HCT116 (cell line): Measurements from ENCODE around the gene AKAP1. TPM values are rescaled to one million over a fixed set of nuclear protein-coding genes. Genes with fewer than 3 reads are reported as not detected.
A peak's percentile ranks its signal among the peaks of the same experiment; 100 is the strongest.

Experiments used
- ATAC-seq: fragments of 200-7000 bp; cut with Tn5 transposase; 2 replicates; pipeline ENCODE4 v1.9.1; 2020; ENCODE audit warnings: mild to moderate bottlenecking, moderate library complexity
- BruUV-seq: library from RNA; stranded (reverse); fragments of 400-500 nt; replicated peaks from 2 replicates; lab custom pipeline; 2021; lab: Mats Ljungman, UMichigan
- CTCF ChIA-PET: fragments of 300-600 bp; sonication (Branson Sonifier 250); formaldehyde crosslinking; loops from one replicate; lab custom pipeline; 2021; ENCODE audit warnings: antibody characterized with exemption; lab: Charles Lee
- POLR2A ChIA-PET: fragments of 300-600, 350-600 bp; sonication (Branson Sonifier 250); formaldehyde crosslinking; loops from one replicate; lab custom pipeline; 2021; ENCODE audit warnings: antibody characterized with exemption; lab: Charles Lee
- RAD21 ChIA-PET, 2 experiments: fragments of 300-600 bp; sonication (Branson Sonifier 250); formaldehyde crosslinking; loops; one replicate each; lab custom pipeline; 2023; ENCODE audit warnings: low total read pairs in 2 of 2; ENCODE audit not compliant: uncharacterized antibody in 2 of 2, unreplicated experiment in 2 of 2, low non-redundant PET in 1 of 2; lab: Charles Lee
- DNase-seq: peaks from one replicate; pipeline ENCODE4 v3.0.0-alpha.2; 2010; ENCODE audit warnings: low read depth, low spot score
- H2AFZ ChIP-seq: fragments of 200-600 bp; shearing (Covaris generic), sonication (generic); 2 replicates; pipeline ENCODE4 v1.6.1; 2017; ENCODE audit warnings: low read depth, mixed run types, mixed read lengths, antibody characterized with exemption, low read length; ENCODE audit not compliant: poor library complexity, severe bottlenecking
- H3K27ac ChIP-seq: 2 replicates; pipeline ENCODE4 v1.5.1; 2012; ENCODE audit warnings: low read depth, low read length
- H3K27me3 ChIP-seq: fragments of 200-600 bp; sonication (generic); 2 replicates; pipeline ENCODE4 v1.6.1; 2016; ENCODE audit warnings: mixed run types, low read length, mixed read lengths; ENCODE audit not compliant: insufficient read depth
- H3K36me3 ChIP-seq, 2 experiments: fragments of 200-500 bp in 1 of 2; fragments of 200-600 bp in 1 of 2; sonication (Bioruptor generic) in 1 of 2; sonication (generic) in 1 of 2; 2 replicates each; pipeline versions ENCODE4 v1.5.1 to v1.6.1; 2014 to 2016; ENCODE audit warnings: low read length in 2 of 2, inconsistent platforms in 1 of 2, mixed read lengths in 1 of 2, mixed run types in 1 of 2; ENCODE audit not compliant: insufficient read depth in 2 of 2, control insufficient read depth in 1 of 2
- H3K4me1 ChIP-seq, 2 experiments: fragments of 200-600 bp in 1 of 2; sonication (generic) in 1 of 2; 2 replicates each; pipeline versions ENCODE4 v1.5.1 to v1.6.1; 2012 to 2017; ENCODE audit warnings: low read length in 2 of 2, inconsistent platforms in 1 of 2, mild to moderate bottlenecking in 1 of 2, mixed read lengths in 1 of 2, mixed run types in 1 of 2, moderate library complexity in 1 of 2; ENCODE audit not compliant: insufficient read depth in 2 of 2, control insufficient read depth in 1 of 2
- H3K4me2 ChIP-seq: fragments of 200-600 bp; sonication (generic); 2 replicates; pipeline ENCODE4 v1.6.1; 2017; ENCODE audit warnings: mixed run types, low read length, mixed read lengths
- H3K4me3 ChIP-seq, 2 experiments: fragments of 200-600 bp in 1 of 2; sonication (generic) in 1 of 2; replicated peaks in 1 of 2; 2 replicates each; pipeline ENCODE4 v1.5.1; 2011 to 2016; ENCODE audit warnings: low read length in 2 of 2, control low read depth in 1 of 2, low read depth in 1 of 2, mild to moderate bottlenecking in 1 of 2, mixed read lengths in 1 of 2, mixed run types in 1 of 2
- H3K79me2 ChIP-seq: fragments of 200-600 bp; sonication (generic); 2 replicates; pipeline ENCODE4 v1.6.1; 2017; ENCODE audit warnings: mild to moderate bottlenecking, mixed run types, low read length, moderate library complexity, mixed read lengths; ENCODE audit not compliant: insufficient read depth
- H3K9ac ChIP-seq: fragments of 200-600 bp; sonication (generic); 2 replicates; pipeline ENCODE4 v1.6.1; 2016; ENCODE audit warnings: low read length, mixed read lengths
- H3K9me2 ChIP-seq: fragments of 200-600 bp; sonication (generic), shearing (Covaris generic); 2 replicates; pipeline ENCODE4 v1.6.1; 2017; ENCODE audit warnings: mixed run types, mild to moderate bottlenecking, moderate library complexity; ENCODE audit not compliant: insufficient read depth
- H3K9me3 ChIP-seq, 2 experiments: fragments of 200-500 bp in 1 of 2; fragments of 200-600 bp in 1 of 2; sonication (Bioruptor generic) in 1 of 2; sonication (generic) in 1 of 2; 2 replicates each; pipeline ENCODE4 v1.6.1; 2014 to 2017; ENCODE audit warnings: low read length in 2 of 2, mixed read lengths in 2 of 2, inconsistent platforms in 1 of 2, low read depth in 1 of 2, mild to moderate bottlenecking in 1 of 2, mixed run types in 1 of 2, moderate library complexity in 1 of 2; ENCODE audit not compliant: control insufficient read depth in 1 of 2, insufficient read depth in 1 of 2
- H4K20me1 ChIP-seq: fragments of 200-600 bp; sonication (generic), shearing (Covaris generic); 2 replicates; pipeline ENCODE4 v1.6.1; 2017; ENCODE audit warnings: mixed run types, mild to moderate bottlenecking, moderate library complexity; ENCODE audit not compliant: insufficient read depth
- CBX3 ChIP-seq: IDR thresholded peaks from 2 replicates; pipeline ENCODE4 v1.6.1; 2012; ENCODE audit warnings: low read depth
- CTCF ChIP-seq, 3 experiments: fragments of 200-600 bp in 1 of 3; sonication (generic) in 1 of 3; IDR thresholded peaks in 2 of 3; conservative IDR thresholded peaks in 1 of 3; 2 replicates each; pipeline ENCODE4 v1.5.1; 2012 to 2017; ENCODE audit warnings: low read depth in 2 of 3, low read length in 2 of 3, antibody characterized with exemption in 1 of 3, borderline replicate concordance in 1 of 3, control low read depth in 1 of 3, mild to moderate bottlenecking in 1 of 3, mixed read lengths in 1 of 3, mixed run types in 1 of 3, moderate library complexity in 1 of 3; ENCODE audit not compliant: insufficient read depth in 1 of 3
- EGR1 ChIP-seq: IDR thresholded peaks from 2 replicates; pipeline ENCODE4 v1.6.1; 2012; ENCODE audit warnings: low read depth
- ELF1 ChIP-seq: IDR thresholded peaks from 2 replicates; pipeline ENCODE4 v1.6.1; 2012; ENCODE audit warnings: low read depth, borderline replicate concordance
- EZH2 ChIP-seq: fragments of 200-600 bp; sonication (generic); IDR thresholded peaks from 2 replicates; pipeline ENCODE4 v1.6.1; 2017; ENCODE audit warnings: antibody characterized with exemption, mixed run types
- EZH2phosphoT487 ChIP-seq: fragments of 200-600 bp; IDR thresholded peaks from 2 replicates; pipeline ENCODE4 v1.6.1; 2018; ENCODE audit warnings: antibody characterized with exemption, borderline replicate concordance
- SIN3A ChIP-seq: IDR thresholded peaks from 2 replicates; pipeline ENCODE4 v1.6.1; 2012; ENCODE audit warnings: low read depth
- SP1 ChIP-seq: IDR thresholded peaks from 2 replicates; pipeline ENCODE4 v1.6.1; 2012; ENCODE audit warnings: low read depth
- TCF7L2 ChIP-seq: IDR thresholded peaks from 2 replicates; pipeline ENCODE4 v1.7.0; 2011; ENCODE audit warnings: borderline replicate concordance, inconsistent platforms; ENCODE audit not compliant: insufficient read depth, insufficient read length; ENCODE audit errors: extremely low read depth
- YY1 ChIP-seq: IDR thresholded peaks from 2 replicates; pipeline ENCODE4 v1.6.1; 2011; ENCODE audit warnings: low read length, low read depth, moderate library complexity, mild to moderate bottlenecking; ENCODE audit not compliant: insufficient replicate concordance; ENCODE audit errors: extremely low read depth
- intact Hi-C: fragments of 100-400 bp; cut with micrococcal nuclease; formaldehyde crosslinking; loops from 2 replicates; pipeline ENCODE4 v1.10.0; 2022
- total RNA-seq: library from RNA; stranded (reverse); gene quantifications from one replicate; pipeline ENCODE4 v1.2.1, GENCODE V29; 2021; ENCODE audit not compliant: unreplicated experiment

AKAP1 gene
- total RNA-seq, 1 experiment from 2014 or later, result 51.6 TPM

- CTCF ChIA-PET, result no interaction called here
- BruUV-seq, result no TSS peak
These were observed 22.2 kb upstream of the AKAP1 start for GRCh38 chr17:57062865-57063264.

More at GRCh38 chr17:57062865-57063264, 22.2 kb upstream of the AKAP1 start:
- no peaks in the 10 kb centered on the region for H3K27me3 ChIP-seq
- H3K4me3 ChIP-seq, result no peak overlapping the region
- no peak for TF ChIP-seq CBX3
- TF ChIP-seq SIN3A, result no peak
- TF ChIP-seq EZH2, result no peak
- TF ChIP-seq EGR1, result no peak
- no peak for TF ChIP-seq SP1
- TF ChIP-seq TCF7L2, result no peak
- no peak for TF ChIP-seq ELF1
- TF ChIP-seq EZH2phosphoT487, result no peak
- no peak for TF ChIP-seq CTCF (IDR thresholded peaks at IDR 0.05 in 2 of 3, conservative IDR thresholded peaks at IDR 0.05 in 1 of 3; ENCODE audit: borderline replicate concordance in 1 of 3, insufficient read depth in 1 of 3, low read depth in 2 of 3, low read length in 2 of 3)
- TF ChIP-seq YY1, result no peak
- ATAC-seq, result no peak
- no peaks in the 10 kb centered on the region for H3K9me2 ChIP-seq
- DNase-seq, result no peak
- peak overlapping the region; percentile 13 for H2AFZ ChIP-seq
- H3K9ac ChIP-seq, result no peak overlapping the region
- no peaks in the 10 kb centered on the region for H4K20me1 ChIP-seq
- RAD21 ChIA-PET, result no interaction called here
- H3K4me1 ChIP-seq, result peaks cover 5 to 19% of the 10 kb centered on the region in 2 experiments; a peak in 3 of 4 replicates
- H3K27ac ChIP-seq, result no peak overlapping the region
- no peaks in the 10 kb centered on the region for H3K79me2 ChIP-seq
- no peak overlapping the region for H3K4me2 ChIP-seq
- POLR2A ChIA-PET, result no interaction called here
- H3K36me3 ChIP-seq, result no peaks in the 10 kb centered on the region
- intact Hi-C loops, result no loop called here
- no peaks in the 10 kb centered on the region for H3K9me3 ChIP-seq
